IPS DF 19.7 (cell line): Measurements from ENCODE around the gene GRAMD4.

Source experiments
- DNase-seq: peaks from one replicate; pipeline ENCODE4 v3.0.0-alpha.2; 2013; ENCODE audit warnings: low read depth, low spot score

GRAMD4 gene

DNA sequence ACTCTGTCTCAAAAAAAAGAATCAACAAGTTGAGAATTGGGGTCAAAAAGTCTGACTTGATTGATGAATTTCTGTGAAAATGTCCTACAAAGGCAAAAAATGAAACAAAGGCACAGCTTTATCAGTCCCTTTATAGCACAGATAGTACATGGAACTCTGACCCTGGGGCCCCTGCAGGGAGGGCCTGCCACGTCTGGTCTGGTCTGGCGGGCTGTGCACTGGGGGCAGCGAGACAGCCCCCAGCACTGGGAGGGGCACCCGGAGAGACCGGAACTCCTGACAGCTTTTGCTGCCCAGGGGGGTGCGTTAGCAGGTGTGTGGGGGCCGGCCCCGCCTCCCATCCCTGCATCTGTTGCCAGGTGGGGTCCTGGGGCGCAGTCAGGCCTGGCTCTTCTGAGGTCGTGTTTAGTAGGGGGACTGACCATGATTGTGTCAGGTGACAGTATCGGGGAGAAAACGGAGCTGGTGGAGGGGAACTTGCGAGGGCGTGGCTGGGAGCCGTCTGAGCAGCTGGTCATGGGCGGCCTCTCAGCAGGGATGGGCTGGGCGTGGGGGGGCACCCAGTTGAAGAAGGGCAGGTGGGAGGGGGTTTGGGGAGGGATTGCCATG lies 51.7 kb downstream of the GRAMD4 start:
- DNase-seq: no peak

DNA sequence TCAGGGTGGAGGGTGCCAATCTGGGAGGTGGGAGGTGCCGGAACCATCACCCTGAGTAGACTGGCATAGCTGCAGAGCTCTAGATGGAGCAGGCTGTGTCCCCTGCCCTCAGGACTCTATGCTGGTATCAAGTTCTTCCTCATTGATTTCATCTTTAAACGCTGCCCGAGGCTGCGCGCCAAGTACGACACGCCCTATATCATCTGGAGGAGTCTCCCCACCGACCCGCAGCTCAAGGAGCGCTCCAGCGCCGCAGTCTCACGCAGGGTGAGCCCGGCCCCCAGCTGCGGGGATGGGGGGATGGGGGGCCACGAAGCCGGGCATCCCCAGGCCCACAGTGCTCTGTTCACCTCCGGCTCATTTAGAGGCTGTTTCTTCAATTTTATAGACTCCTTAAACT lies 52.5 kb downstream of the GRAMD4 start:
- no peak for DNase-seq

DNA sequence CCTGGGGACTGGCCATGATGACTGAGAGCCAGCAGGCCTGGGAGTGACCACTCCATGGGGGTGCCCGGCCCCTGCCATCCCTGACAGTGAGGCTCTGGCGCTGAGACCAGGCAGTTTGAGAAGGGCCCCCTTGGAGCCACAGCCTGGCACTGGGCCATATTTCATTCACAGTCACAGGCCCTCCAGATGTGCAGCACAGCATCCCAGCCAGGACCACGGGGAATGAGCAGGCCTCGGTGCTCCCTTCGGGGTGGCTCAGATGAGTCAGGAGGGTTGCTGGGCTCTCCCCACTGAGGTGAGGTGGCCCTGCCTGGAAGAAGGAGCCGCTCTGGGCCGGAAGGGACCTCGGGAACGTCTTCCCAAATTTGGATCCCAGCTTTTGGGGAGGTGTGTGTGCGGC lies 53.0 kb downstream of the GRAMD4 start:
- DNase-seq: no peak

DNA sequence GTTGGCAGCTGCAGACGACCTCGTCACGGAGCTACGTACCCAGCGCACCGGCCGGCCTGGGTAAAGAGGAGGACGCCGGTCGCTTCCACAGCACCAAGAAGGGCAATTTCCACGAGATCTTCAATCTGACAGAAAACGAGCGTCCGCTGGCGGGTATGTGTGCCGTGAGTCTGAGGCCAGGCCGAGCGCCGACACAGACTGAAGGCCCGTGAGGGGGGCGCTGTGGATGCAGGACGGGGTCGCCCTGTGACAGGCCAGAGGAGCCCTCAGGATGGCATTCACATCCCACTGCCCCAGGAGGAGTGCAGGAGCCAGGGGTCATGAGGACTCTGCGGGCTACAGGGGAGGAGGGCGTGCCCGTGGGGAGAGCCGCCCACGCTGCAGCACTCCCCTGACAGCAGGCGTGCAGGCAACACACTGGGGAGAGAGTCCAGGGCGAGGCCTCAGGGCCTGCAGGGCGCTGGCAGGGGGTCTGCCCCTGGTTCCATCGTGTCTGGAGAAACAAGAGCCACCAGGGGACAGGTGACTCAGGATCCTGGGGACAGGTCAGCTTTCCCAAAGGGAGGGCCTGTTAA lies 53.6 kb downstream of the GRAMD4 start:
- DNase-seq: no peak

DNA sequence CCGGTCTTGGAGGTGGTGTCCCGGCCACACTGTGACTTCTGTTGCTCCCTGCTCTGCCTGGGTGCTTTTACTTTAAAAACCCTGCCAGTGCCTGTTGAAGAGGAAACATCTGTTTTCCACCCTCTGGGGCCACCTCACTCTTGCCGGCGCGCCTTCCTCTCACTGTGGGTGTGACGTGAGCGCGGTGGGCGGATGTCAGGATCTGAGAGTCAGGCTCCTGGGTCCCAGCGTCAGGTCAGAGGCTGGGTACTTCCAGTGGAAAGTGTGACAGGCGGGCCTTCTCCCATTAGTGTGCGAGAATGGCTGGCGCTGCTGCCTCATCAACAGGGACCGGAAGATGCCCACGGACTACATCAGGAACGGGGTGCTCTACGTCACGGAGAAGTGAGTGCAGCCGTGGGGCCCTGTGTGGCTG lies 54.2 kb downstream of the GRAMD4 start:
- no peak for DNase-seq

DNA sequence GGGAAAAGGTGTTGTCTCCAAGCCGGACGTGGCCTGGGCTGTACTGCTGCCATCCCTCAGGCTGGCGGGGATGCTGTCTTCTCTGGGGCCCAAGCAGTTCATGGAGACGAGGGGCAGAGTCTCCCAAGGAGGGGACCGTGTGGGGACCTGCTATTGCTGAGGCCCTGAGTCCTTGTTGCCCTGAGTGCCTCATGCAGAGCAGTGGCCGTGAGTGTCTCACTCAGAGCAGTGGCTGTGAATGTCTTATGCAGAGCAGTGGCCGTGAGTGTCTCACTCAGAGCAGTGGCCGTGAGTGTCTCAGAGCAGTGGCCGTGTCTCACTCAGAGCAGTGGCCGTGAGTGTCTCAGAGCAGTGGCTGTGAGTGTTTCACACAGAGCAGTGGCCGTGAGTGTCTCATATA lies 54.7 kb downstream of the GRAMD4 start:
- DNase-seq: no peak

DNA sequence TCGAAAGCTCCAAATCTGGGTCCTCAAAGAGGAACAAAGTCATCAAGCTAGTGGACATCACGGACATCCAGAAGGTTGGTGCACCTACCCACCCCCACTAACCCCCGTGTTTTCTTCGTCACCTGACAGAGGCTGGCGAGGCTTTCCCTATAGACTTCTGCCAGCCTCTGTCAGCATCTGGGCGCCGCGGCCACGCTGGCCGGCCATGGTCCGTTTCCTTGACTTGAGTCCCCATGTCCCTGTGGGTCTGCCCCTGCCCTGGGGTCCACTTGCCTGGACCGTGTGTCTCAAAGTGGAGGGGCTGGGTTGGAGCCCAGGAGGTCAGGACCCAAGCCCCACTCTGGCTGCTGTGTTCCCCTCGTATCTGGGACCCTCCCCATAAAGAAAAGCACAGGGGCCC lies 55.3 kb downstream of the GRAMD4 start:
- no peak for DNase-seq

DNA sequence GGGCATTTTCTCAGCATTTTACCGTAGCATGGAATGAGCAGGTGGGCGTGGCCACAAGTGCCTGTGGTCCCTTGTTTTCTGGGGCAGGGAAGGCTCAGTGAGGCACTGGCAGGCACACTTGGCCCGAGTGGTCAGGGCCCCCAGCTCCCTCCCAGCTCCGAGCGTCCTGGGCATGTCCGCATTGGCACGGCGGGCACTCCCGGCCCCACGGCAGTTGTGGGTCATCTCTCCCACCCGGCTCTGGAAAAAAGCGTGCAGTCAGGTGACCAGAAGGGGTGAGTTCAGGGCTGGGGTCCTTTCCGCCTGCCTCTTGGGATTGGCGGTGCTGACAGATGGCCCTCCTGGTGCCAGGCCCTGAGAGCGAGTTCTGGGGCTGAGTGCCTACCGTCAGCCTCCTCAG lies 55.8 kb downstream of the GRAMD4 start:
- DNase-seq: no peak

DNA sequence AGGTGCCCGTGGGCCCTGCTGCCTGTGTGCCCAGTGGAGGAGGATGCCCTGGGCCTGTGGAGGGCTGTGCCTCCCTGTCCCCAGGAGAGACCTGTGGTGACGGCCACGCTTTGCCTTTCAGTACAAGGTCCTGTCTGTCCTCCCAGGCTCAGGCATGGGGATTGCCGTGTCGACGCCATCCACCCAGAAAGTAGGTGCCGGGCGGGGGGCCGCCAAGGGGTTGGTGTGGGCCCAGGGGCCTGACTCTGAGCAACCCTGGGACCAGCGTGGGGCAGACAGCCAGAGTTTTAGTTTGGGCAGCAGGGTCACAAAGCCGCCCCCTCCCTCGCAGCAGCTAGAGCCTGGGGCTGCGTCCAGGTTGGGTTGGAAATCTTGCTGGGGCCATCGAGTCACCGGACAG lies 56.3 kb downstream of the GRAMD4 start:
- no peak for DNase-seq

DNA sequence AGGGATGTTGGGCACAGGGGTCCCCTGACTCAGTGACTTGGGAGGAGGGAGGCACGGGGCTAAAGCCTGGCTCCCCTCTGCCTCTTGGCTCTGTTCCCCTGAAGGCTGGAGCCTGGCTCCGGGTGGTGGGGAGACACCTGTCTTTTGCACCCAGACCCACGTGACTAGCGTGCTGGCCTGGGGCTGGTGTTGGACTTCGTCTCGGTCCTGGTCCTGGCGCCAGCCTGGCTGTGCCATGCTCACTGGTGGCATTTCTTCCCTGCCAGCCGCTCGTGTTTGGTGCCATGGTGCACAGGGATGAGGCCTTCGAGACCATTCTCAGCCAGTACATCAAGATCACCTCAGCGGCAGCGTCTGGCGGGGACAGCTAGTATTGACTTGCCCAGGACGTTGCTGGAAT lies 56.7 kb downstream of the GRAMD4 start:
- no peak for DNase-seq

DNA sequence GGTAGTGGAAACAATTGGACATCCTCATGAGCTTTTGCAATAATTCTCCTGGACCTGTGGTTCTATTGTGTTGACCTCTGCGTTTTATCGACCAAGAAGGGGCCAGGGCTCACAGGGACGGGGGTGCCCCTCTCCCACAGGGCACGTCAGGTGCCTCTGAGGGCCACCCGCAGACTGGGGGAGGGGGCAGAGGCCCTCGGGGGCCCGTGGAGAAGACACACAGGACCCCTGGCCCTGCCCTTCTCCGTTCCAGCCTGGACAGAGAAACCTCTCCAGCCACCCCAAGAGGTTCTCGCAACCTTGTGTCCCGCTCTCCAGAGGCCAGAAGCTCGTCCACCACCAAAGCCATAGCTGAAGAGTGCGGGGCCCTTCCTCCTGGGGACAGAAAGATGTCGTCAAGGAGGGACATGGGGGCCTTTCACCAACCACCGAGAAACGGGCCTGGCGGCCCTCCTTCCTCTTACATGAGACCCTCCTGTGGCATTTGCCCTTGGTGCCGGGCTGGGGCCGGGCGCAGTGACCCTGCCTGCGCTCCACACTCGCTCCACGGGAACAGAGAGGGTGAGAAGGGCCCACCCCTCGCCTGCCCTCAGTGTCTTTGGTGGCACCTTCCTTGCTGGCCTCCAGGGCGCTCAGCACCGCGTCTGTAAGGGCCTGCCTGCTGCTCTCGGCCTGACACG lies 57.3 kb downstream of the GRAMD4 start:
- no peak for DNase-seq

DNA sequence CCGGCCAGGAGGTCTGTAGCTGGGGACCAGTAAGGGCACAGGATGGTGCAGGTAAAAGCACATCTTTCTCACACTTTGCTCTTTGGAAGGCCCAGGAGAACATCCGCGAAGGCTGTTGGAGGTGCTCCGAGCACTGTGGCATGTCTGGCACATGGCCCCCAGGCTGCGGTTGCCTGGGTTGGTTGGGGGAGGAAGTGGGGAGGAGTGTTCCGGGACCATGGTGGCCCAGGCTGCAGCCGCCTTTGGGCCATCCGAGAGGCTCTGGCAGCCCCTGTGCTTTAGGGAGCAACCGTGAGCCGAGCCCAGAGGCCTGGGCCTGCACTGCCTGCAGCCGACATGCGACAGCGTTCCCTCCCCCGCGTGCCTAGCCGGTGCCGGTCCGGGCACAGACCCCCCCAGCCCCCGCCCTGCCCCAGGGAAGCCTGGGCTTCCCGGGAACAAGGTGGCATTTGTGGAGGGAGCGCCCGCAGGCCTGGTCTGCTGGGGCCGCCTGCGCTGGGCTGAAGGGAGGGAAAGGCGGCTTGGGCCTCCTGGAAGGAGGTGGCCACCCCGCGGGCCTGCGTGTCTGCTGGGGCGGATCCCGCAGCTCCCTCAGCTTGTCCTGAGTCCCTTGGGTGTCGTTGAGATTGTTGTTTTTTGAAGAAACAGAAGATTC lies 57.9 kb downstream of the GRAMD4 start:
- DNase-seq: no peak

DNA sequence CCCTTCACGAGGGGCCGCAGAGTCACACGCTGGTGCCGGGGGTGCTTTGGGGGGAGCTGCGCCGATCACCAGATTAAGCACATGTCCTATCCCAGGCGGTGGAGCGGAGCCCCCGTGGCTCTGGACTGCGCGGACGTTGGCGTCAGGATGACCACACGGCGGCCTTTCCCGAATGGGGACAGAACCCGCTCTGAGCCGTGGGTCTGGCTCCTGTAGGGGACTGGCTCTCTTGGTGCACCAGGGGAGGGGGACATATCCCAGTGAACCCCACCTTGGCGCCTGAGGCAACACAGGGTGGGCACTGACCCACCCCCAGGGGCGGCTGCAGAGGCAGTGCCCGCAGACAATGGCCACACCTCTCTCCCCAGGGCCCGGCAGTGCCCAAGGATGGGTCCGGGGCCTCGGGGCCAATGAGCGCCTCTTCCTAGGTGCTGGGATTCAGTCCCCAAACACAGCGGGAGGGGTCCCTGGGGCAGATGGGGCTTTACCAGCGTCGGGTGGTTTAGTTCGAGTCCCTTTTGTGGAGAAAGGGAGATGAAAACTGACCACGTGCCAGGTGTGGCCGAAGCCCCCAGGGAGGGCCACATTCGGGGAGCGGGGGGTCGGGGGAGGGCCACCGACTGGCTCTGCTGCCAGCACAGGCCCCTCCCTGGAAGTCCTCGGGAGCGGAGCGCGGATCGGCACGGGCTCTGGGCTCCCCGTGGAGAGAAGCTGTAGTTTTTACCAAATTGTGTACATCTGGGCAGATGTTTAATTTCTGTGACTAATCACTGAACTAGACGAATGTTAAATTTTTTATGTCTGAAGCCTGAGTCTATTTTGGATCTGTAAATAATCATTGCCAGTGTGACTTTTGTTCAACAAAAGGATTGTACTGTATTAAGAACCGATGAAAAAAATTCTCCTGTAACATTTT lies 58.9 kb downstream of the GRAMD4 start:
- no peak for DNase-seq

DNA sequence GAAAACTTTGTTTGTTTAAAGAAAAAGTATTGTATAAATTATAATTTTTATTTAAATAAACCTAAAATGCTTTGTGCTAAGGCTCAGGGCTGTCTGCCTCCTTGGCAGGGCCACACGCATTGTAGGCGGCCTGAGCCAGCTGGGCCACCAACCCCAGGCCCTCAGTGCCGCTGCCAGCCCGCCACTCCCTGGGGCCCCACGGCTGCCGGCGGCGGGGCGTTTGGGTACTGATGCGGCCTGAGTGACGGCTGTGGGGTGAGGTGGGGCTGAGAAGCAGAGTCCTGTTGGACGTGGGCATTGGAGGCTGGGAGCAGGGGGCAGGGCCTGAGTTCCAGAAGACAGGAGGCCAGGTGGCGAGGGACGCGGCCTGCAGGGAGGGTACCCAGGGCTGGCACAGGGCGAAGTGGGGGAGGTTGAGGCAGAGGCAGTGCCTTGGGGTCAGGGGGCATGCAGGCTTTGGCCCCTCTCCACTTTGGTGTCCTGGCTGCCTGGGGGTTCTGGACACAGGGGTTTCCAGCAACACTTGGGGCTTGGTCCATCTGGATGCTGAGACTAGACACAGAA lies 59.6 kb downstream of the GRAMD4 start:
- DNase-seq: no peak

DNA sequence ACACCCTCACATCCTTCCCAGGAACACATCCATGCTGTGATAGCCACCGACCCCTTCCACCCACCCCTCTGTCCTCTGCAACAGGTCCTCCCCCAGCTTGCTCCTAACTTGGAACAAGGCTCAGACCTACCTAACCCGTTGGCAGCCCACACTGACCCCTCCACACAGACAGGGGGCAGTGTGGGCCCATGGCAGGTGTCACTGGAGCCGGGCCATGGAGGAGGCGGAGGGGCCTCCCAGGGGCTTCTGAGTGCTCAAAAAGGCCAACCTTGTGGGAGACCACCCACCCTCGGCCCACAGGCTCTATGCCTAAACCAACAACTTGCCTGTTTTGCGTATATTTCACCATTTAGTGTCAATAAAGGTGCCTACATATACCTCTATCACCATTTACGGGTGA lies 60.8 kb downstream of the GRAMD4 start:
- no peak for DNase-seq

DNA sequence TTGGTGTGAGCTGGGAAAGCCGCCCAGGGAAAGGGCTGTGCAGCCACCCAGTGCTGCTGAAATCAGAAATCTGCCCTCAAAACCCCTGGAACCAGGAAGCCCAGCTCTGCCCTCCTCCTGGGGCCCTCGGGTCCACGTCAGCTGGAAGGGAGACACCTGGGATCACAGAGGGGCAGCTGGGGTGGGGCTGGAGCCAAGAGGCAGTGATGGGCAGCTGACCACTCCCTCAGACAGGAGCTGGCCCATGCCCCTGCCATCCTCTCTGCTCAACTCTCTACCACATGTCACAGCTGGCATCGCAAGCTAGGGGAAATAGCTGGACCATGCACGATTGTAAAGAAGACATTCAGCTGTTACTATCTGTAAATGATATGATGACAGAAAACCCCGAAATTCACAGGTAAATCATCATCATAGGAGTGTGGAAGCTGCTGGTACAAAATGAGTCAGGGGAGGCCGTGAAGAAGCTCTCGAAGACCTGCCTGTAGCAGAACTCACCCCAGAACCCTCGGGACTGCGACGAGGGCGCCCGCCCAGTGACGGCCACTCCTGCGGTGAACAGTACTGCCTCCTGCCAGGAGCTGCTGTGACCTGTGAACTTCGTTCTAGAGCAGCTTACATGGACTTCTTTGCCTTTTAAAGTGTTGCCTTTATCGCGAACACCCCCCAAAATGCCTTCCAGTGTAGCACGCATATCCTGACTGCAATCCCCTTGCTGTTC lies 62.0 kb downstream of the GRAMD4 start:
- DNase-seq: no peak

DNA sequence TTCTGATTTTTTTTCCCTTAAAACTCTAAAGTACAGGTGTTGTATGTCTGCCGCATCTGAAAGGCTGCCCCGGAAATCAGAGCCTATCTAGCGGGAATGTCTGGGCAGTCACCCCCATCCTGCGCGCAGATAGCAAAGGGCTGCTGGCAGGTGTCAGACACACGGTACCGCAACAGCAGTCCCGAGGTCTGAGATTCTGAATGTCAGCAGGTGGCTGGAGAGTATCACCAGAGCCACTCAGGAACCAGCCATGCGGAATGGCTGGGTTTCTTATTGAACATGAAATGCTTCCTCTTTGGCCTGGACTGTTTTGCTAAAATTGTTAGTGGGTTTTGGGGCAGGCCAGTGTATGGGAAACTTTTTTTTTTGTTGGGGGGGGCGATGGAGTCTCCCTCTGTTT lies 64.5 kb downstream of the GRAMD4 start:
- no peak for DNase-seq

DNA sequence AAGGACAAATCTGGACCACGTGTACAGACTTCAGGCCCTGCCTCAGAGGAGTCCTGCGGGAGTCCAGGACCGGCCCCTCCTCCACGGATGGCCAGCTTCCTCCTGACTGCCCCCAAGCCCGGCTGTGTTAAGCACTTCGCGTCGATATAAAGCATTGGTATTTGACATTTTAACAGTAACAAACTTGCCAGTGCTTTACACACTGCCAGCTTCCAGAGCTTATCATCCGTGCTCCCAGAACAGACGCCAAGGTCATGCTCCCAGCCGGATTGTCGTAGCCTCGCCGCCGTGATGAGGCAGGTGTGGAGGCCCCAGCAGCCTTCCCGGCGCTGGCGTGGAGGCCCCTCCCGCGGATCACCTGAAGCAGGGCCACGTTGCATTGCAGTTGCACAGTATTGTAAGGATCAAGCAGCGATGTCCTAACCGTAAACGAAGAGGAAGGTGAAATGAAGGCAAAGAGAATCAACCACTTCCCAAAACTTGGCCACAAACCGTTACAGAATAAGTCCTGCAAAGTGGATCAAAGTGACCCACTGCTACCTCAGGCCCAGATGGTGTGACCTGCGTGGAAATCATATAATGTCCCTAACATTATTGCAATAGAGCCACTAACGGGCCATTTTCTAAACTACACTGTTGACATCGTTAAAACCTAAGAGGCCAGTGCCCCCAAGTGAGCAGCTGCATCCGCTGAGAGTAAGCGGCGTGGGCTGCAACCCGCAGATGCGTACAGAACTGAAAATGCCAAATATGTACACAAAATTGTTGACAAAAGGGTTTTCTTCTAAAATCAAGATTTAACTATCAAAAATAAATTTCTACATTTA lies 66.2 kb downstream of the GRAMD4 start:
- no peak for DNase-seq

DNA sequence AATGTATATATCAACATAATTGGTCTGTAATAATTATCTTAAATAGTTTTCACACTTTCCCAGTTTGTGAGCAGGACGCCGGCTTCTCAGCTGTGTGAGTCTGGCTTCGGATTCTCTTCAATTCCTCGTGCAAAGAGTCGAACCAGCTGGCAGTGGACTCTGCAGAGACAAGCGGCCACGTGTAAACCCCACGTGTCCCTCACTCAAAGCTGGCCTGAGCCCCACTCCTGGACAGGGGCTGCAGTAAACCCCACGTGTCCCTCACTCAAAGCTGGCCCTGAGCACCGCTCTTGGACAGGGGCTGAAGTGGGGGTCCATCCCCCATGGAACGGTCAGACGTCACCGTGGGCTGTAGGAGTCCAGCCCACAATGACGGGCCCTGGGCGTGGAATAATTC lies 66.9 kb downstream of the GRAMD4 start:
- DNase-seq: no peak

DNA sequence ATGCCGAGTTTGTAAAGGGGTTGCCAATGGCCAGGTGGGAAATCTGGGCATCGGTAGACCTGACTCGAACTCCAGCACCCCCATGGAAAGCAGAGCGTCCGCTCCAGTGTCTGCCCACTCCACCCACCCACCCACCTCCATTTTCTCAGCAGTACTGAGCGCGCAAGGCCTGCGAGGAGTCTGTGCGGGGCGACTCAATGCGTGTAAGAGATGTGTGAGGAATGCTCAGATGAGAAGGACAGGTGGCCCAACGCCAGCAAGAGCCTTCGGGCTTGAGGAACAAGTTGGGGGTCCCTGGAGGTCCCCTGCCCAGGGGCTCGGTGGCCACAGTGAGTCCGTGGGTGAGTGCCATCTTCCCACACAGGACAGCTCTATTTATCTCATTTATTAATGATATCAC lies 67.3 kb downstream of the GRAMD4 start:
- DNase-seq: no peak
